Myocyte (in vitro differentiated cells): ENCODE measurements around the gene IL27RA. TPM values are rescaled to one million over a fixed set of nuclear protein-coding genes. Genes with fewer than 3 reads are reported as not detected.

Experiments used
- total RNA-seq: library from RNA; depleted of rRNA; stranded (reverse); fragments of >200 nt; gene quantifications from 2 replicates; pipeline ENCODE4 v1.2.3, GENCODE V29; 2014

Gene IL27RA
- total RNA-seq, 1 donor from 2014 or later = 0.32 TPM

Other genes starting within 250 kb of the IL27RA start
- gene ZSWIM4, start 236.3 kb upstream of the IL27RA start, total RNA-seq = 6.4 and 14.9 TPM in 2 replicates
- gene NANOS3, start 154.6 kb upstream of the IL27RA start, total RNA-seq = 0.83 TPM in 1 of 2 replicates, not detected in the other
- gene BRME1, start 125.6 kb upstream of the IL27RA start, total RNA-seq = 0.43 and 1.0 TPM in 2 replicates
- gene CC2D1A, start 125.6 kb upstream of the IL27RA start, total RNA-seq = 15.9 and 23.7 TPM in 2 replicates
- 2.0 and 5.6 TPM in 2 replicates for gene PODNL1, start 93.3 kb upstream of the IL27RA start, total RNA-seq
- 13.7 and 15.8 TPM in 2 replicates for gene DCAF15, start 79.3 kb upstream of the IL27RA start, total RNA-seq
- gene RFX1, start 25.4 kb upstream of the IL27RA start, total RNA-seq = 2.0 and 2.5 TPM in 2 replicates
- not detected in 2 replicates for gene RLN3, start 3.6 kb upstream of the IL27RA start, total RNA-seq
- gene PALM3, start 30.3 kb downstream of the IL27RA start, total RNA-seq = not detected in 2 replicates
- gene MISP3, start 41.0 kb downstream of the IL27RA start, total RNA-seq = 2.7 and 3.0 TPM in 2 replicates
- not detected in 2 replicates for gene C19orf67, start 54.0 kb downstream of the IL27RA start, total RNA-seq
- 25.9 and 41.0 TPM in 2 replicates for gene SAMD1, start 59.0 kb downstream of the IL27RA start, total RNA-seq
- 84.3 and 87.2 TPM in 2 replicates for gene PRKACA, start 86.0 kb downstream of the IL27RA start, total RNA-seq
- 0.26 and 0.67 TPM in 2 replicates for gene ASF1B, start 104.8 kb downstream of the IL27RA start, total RNA-seq
- gene ADGRL1, start 174.4 kb downstream of the IL27RA start, total RNA-seq = 1.1 and 1.8 TPM in 2 replicates